GM21526 (cell line): ENCODE results near the gene RAB35.

Experiments
- ATAC-seq: cut with Tn5 transposase; IDR thresholded peaks from one replicate; pipeline ENCODE4 v1.9.1; 2021; ENCODE audit warnings: moderate library complexity; ENCODE audit not compliant: unreplicated experiment, low FRiP score

The RAB35 gene

GRCh38 chr12:120090206-120090605 lies 26.3 kb downstream of the RAB35 start:
- ATAC-seq = no peak

DNA sequence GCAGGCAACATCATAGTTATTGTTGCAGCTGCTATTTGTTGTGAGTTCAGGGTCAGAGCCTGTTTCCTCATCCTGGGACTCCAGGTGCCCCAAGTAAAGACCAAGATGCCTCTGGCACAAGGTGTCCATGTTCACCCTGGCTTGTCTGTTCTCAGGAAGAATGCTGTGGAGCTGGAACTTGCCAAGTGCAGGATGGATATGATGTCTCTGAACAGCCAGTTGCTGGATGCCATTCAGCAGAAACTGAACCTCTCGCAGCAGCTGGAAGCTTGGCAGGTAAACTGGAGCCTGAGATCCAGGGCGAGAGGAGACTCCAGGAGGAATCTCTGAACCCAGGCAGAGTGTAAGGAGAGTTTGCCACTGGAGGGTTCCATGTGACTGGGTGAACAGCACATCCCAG lies 26.8 kb downstream of the RAB35 start:
- ATAC-seq = no peak

GRCh38 chr12:120089105-120089504 lies 27.4 kb downstream of the RAB35 start:
- ATAC-seq = no peak

GRCh38 chr12:120086801-120087621 lies 29.5 kb downstream of the RAB35 start:
- peak; percentile 94 for ATAC-seq

DNA sequence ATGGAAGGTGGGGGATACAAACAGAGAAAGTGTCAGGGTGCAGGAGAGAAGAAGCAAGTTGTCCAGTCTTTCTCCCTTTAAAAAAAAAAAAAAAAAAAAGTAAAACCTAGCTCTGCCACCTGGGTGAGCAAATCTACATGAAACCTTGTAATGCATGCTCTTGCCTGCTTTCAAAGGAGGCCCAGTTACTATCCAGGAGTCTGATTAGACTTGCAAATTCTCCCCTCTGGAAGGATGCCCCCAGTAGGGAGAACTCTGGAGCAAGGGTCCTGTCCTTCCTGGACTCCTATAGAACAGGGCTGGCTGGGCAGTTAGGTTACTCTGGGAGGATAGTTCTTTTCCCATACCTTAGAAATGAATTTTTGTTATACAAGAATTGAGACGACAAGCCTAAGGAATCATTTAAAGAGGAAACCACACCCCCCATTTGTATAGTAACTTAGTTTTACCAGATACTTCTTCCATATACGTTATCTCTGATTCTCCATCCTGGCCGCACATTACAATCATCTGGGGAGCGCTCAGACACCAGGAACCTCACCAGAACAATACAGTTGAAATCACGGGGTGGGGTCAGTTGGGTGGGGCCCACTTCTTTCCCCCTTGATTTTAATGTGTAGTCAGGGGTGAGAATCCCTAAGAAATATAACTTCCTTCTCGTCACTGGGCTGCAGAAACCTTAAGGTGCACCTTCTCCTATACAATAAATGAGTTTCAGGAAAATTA lies 30.5 kb downstream of the RAB35 start:
- ATAC-seq = no peak

- no peak for ATAC-seq
Observed at GRCh38 chr12:120081641-120082040, 34.9 kb downstream of the RAB35 start.

- ATAC-seq = no peak
Observed at GRCh38 chr12:120079411-120080400, 36.8 kb downstream of the RAB35 start.

- no peak for ATAC-seq
Observed at GRCh38 chr12:120078868-120079267, 37.7 kb downstream of the RAB35 start.

GRCh38 chr12:120077260-120077659 lies 39.3 kb downstream of the RAB35 start:
- no peak for ATAC-seq

DNA sequence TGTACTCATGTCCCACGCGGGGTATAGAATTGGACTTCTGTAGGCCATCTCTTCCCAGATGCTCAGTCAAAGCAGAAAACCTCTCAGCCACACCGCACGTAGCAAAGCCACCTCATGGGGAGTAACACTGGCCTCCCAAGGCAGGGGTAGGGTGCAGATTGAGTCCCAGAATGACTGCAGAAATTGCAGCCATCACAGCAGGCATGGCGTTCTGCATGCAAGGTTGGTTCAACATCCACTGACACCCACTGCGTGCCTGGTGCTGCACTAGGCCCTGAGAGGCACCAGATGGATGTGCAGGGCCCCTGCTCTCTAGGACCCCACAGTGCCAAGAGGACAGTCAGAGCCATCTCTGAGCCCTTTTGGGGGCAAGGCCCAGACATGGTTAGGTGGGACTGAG lies 39.9 kb downstream of the RAB35 start:
- ATAC-seq = no peak

- no peak for ATAC-seq
Observed at GRCh38 chr12:120075034-120075616, 41.4 kb downstream of the RAB35 start.

DNA sequence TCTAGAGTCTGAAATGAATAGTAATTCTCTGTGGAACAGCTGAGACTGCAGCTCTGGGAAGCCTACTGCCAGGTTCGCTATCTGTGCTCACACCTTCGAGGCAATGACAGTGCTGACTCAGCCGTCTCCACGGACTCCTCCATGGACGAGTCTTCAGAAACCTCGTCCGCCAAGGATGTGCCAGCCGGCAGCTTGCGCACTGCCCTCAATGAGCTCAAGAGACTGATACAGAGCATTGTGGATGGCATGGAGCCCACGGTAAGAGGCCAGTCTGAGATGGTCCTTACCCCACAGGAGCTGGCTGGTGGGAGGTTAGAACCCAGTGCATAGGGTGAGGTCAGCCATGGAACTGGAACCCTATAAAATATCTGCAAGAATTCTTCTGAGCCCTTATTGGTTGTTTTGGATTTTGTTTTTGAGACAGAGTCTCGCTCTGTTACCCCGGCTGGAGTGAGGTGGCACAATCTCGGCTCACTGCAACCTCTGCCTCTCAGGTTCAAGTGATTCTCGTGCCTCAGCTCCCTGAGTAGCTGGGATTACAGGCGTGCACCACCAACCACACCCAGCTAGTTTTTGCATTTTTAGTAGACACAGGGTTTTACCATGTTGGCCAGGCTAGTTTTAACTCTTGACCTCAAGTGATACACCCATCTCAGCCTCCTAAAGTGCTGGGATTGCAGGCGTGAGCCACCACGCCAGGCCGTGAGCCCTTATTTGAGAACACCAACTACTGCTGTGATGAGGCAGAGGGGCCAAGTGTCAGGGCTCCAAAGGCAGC lies 43.9 kb downstream of the RAB35 start:
- no peak for ATAC-seq

GRCh38 chr12:120071493-120072020 lies 45.0 kb downstream of the RAB35 start:
- no peak for ATAC-seq

GRCh38 chr12:120069278-120069677 lies 47.3 kb downstream of the RAB35 start:
- no peak for ATAC-seq

GRCh38 chr12:120067901-120068300 lies 48.7 kb downstream of the RAB35 start:
- ATAC-seq = no peak

DNA sequence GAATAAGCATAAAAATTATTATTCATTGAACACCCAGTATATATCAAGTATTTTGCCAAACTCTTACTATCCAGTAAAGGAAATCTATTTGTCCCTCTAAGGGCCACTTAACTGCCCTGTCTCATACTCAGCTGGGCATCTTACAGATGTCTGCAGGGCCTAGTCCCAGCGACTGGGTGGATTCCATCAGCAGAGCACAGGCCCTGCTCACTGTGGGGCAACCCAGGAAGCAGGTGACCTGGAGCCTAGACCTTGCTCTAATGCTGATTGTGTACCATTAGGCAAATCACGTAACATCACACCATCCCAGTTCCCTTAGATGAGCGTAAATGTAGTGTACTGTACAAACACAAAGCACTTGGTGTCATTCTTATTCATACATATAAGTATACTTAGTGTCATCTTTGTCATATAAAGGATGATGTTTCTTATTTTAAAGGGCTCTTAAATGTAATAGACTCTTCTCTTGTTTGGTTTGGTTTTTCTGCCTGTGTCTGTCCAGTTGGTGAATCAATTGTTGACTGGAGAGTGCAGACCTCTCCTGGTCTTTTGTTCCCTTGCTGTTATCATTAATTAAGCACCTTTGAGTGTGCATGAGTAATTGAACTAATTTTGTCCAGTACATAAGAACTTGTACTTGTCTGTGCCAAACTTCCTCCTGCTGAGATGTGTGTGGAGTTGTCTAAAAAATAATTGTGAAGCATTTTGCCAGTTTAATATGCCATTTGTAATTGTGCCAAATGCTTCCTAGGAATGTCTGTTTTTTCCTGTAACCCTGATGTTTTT lies 49.3 kb downstream of the RAB35 start:
- ATAC-seq = no peak

DNA sequence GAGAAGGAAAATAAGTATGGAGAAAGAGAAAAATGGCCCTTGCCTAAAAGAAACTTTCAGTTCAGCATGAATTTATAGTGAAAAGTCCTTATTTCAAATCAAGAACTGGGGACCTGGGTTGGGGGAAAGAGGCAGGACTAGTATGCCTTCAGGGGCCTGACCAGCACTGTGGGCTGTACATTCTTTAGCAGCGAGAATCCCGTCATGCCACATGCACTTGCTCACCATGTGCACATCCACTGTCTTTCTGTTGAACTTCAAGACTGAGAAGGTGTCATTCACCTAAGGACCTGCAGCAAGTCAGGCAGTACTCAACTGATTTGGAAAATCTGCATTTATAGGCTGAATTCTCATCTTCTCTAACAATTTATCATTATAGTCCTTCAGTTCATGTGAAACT lies 50.2 kb downstream of the RAB35 start:
- ATAC-seq = no peak

- ATAC-seq = no peak
Observed at GRCh38 chr12:120065472-120065871, 51.1 kb downstream of the RAB35 start.
